WERI-Rb-1 (cell line): ENCODE measurements around the gene TECTA.

Experiments used
- DNase-seq: peaks from one replicate; pipeline ENCODE4 v3.0.0-alpha.2; 2020
- H3K27ac ChIP-seq: fragments of 250-450 bp; sonication (Bioruptor Pico); 2 replicates; pipeline ENCODE4 v1.5.1; 2020; ENCODE audit warnings: mild to moderate bottlenecking, moderate library complexity
- H3K27me3 ChIP-seq: fragments of 250-450 bp; sonication (Bioruptor Pico); 2 replicates; pipeline ENCODE4 v1.5.1; 2021; ENCODE audit warnings: mild to moderate bottlenecking, low read depth, moderate library complexity; ENCODE audit not compliant: insufficient read depth, severe bottlenecking
- H3K36me3 ChIP-seq: fragments of 250-450 bp; sonication (Bioruptor Pico); 2 replicates; pipeline ENCODE4 v1.5.1; 2020; ENCODE audit warnings: mild to moderate bottlenecking, moderate library complexity
- H3K4me3 ChIP-seq: 2 replicates; pipeline ENCODE4 v1.5.1; 2011; ENCODE audit warnings: low read depth, mild to moderate bottlenecking, control low read depth, low read length
- H3K9me3 ChIP-seq: fragments of 250-450 bp; sonication (Bioruptor Pico); 2 replicates; pipeline ENCODE4 v1.5.1; 2021; ENCODE audit warnings: mild to moderate bottlenecking, moderate library complexity; ENCODE audit not compliant: severe bottlenecking
- CTCF ChIP-seq: IDR thresholded peaks from 2 replicates; pipeline ENCODE4 v1.5.1; 2011; ENCODE audit warnings: low read depth, mild to moderate bottlenecking, control low read depth, inconsistent platforms, low read length

TECTA gene

GRCh38 chr11:121141066-121141465 is 40.0 kb downstream of the TECTA start:
- TF ChIP-seq CTCF = no peak
- no peaks in the 10 kb centered on the region for H3K27me3 ChIP-seq
- no peaks in the 10 kb centered on the region for H3K36me3 ChIP-seq
- H3K27ac ChIP-seq = no peak overlapping the region
- H3K9me3 ChIP-seq = no peaks in the 10 kb centered on the region
- H3K4me3 ChIP-seq = no peak overlapping the region
- no peak for DNase-seq

- Histone ChIP-seq H3K9me3 (no peaks in the 10 kb centered on the region), H3K27me3 (no peaks in the 10 kb centered on the region), H3K36me3 (no peaks in the 10 kb centered on the region), H3K27ac (no peak overlapping the region), H3K4me3 (no peak overlapping the region)
- peak; percentile 56 for DNase-seq
- no peak for TF ChIP-seq CTCF
These were observed 42.9 kb downstream of the TECTA start for GRCh38 chr11:121143921-121144320.

- Histone ChIP-seq H3K36me3 (no peaks in the 10 kb centered on the region), H3K27ac (peak overlapping the region; percentile 23), H3K4me3 (no peak overlapping the region), H3K9me3 (no peaks in the 10 kb centered on the region), H3K27me3 (no peaks in the 10 kb centered on the region)
- no peak for DNase-seq
- no peak for TF ChIP-seq CTCF
These were observed 43.7 kb downstream of the TECTA start for GRCh38 chr11:121144723-121145122.

GRCh38 chr11:121145826-121146225 is 44.8 kb downstream of the TECTA start:
- TF ChIP-seq CTCF = no peak
- no peak for DNase-seq
- Histone ChIP-seq H3K4me3 (no peak overlapping the region), H3K36me3 (no peaks in the 10 kb centered on the region), H3K9me3 (no peaks in the 10 kb centered on the region), H3K27me3 (no peaks in the 10 kb centered on the region), H3K27ac (no peak overlapping the region)

GRCh38 chr11:121149116-121149515 is 48.1 kb downstream of the TECTA start:
- no peak for TF ChIP-seq CTCF
- Histone ChIP-seq H3K9me3 (no peaks in the 10 kb centered on the region), H3K36me3 (no peaks in the 10 kb centered on the region), H3K27me3 (no peaks in the 10 kb centered on the region), H3K27ac (no peak overlapping the region), H3K4me3 (no peak overlapping the region)
- no peak for DNase-seq

- Histone ChIP-seq H3K4me3 (no peak overlapping the region), H3K36me3 (no peaks in the 10 kb centered on the region), H3K27me3 (no peaks in the 10 kb centered on the region), H3K9me3 (no peaks in the 10 kb centered on the region), H3K27ac (no peak overlapping the region)
- TF ChIP-seq CTCF = no peak
- no peak for DNase-seq
These were observed 50.2 kb downstream of the TECTA start for GRCh38 chr11:121151207-121151688.
